Prostate gland (tissue), 2 donors: ENCODE data around the gene EPN3.

Experiments
- CTCF ChIP-seq, 4 experiments: fragments of 200-600 bp in 2 of 4; fragments of 450-650 bp in 2 of 4; sonication (generic) in 2 of 4; IDR thresholded peaks; 1 replicate in 3 of 4; 2 replicates in 1 of 4; pipeline ENCODE4 v1.5.1; 2016 to 2019; ENCODE audit warnings: antibody characterized with exemption in 4 of 4, mild to moderate bottlenecking in 2 of 4, moderate library complexity in 2 of 4
- POLR2A ChIP-seq: fragments of 450-650 bp; IDR thresholded peaks from one replicate; pipeline ENCODE4 v1.6.1; 2016; ENCODE audit warnings: antibody characterized with exemption, mild to moderate bottlenecking
- POLR2AphosphoS5 ChIP-seq: sonication (generic); formaldehyde crosslinking; IDR thresholded peaks from one replicate; pipeline ENCODE4 v1.6.1; 2017; ENCODE audit warnings: antibody characterized with exemption

GRCh38 chr17:50541716-50542688 lies 9.5 kb downstream of the EPN3 start:
- TF ChIP-seq CTCF (IDR thresholded peaks at IDR 0.05) = peak in 1 of 4 experiments; percentile 14
- peak; percentile 64 for TF ChIP-seq POLR2A
- TF ChIP-seq POLR2AphosphoS5 = peak; percentile 6
